Measurements from ENCODE around the gene CD3E. TPM values are rescaled to one million over a fixed set of nuclear protein-coding genes. Genes with fewer than 3 reads are reported as not detected.

CD3E gene
- total RNA-seq, 2 donors from 2014 or later = 4.3 to 5.7 TPM

GRCh38 chr11:118359295-118359958 lies 54.9 kb downstream of the CD3E start, which contains the start of gene UBE4A:
Gene UBE4A (plus strand): TSS chr11:118359600. CDS start chr11:118365081, 5,481 bp downstream.
- Histone ChIP-seq H3K27ac (peak within 1 kb of the TSS; percentile 25), H3K27me3 (no peaks in the 10 kb centered on the region), H3K9ac (ENCODE audit: low read depth in 2 of 2, low read length in 2 of 2) (peak within 1 kb of the TSS; percentile 62 to 63), H3K4me3 (peak within 1 kb of the TSS; percentile 84), H3K9me3 (no peaks in the 10 kb centered on the region), H3K4me1 (peaks cover 12% of the 10 kb centered on the region), H3K36me3 (no peaks in the 10 kb centered on the region)
- intact Hi-C loops (cut with DNase I) = loop anchor here (10.0 kb wide), 1 partner anchor 215 kb away; no protein-coding TSS in a partner anchor
- TF ChIP-seq, protein P1, sequence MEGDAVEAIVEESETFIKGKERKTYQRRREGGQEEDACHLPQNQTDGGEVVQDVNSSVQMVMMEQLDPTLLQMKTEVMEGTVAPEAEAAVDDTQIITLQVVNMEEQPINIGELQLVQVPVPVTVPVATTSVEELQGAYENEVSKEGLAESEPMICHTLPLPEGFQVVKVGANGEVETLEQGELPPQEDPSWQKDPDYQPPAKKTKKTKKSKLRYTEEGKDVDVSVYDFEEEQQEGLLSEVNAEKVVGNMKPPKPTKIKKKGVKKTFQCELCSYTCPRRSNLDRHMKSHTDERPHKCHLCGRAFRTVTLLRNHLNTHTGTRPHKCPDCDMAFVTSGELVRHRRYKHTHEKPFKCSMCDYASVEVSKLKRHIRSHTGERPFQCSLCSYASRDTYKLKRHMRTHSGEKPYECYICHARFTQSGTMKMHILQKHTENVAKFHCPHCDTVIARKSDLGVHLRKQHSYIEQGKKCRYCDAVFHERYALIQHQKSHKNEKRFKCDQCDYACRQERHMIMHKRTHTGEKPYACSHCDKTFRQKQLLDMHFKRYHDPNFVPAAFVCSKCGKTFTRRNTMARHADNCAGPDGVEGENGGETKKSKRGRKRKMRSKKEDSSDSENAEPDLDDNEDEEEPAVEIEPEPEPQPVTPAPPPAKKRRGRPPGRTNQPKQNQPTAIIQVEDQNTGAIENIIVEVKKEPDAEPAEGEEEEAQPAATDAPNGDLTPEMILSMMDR (IDR thresholded peaks at IDR 0.05) = no peak
- peak; percentile 99 for DNase-seq

GRCh38 chr11:118364956-118365615 lies 60.6 kb downstream of the CD3E start:
- Histone ChIP-seq H3K9me3 (no peaks in the 10 kb centered on the region), H3K4me3 (no peak overlapping the region), H3K9ac (ENCODE audit: low read depth in 2 of 2, low read length in 2 of 2) (no peak overlapping the region), H3K4me1 (peaks cover 11% of the 10 kb centered on the region), H3K36me3 (no peaks in the 10 kb centered on the region), H3K27ac (no peak overlapping the region), H3K27me3 (no peaks in the 10 kb centered on the region)
- TF ChIP-seq, protein P1 (IDR thresholded peaks at IDR 0.05) = no peak
- intact Hi-C loops (cut with DNase I) = no loop called here
- no peak for DNase-seq

Other genes starting within 250 kb of the CD3E start
- 100 to 1,000 TPM; 309 to 344 TPM for gene TMPRSS4, start 227.7 kb upstream of the CD3E start, total RNA-seq
- not detected for gene SMIM35, start 217.8 kb upstream of the CD3E start, total RNA-seq
- 1 to 10 TPM in 1 of 2 donors, under 1 TPM in 1; 0.59 to 1.5 TPM for gene SCN4B, start 151.9 kb upstream of the CD3E start, total RNA-seq
- under 1 TPM; 0.12 to 0.45 TPM for gene SCN2B, start 128.1 kb upstream of the CD3E start, total RNA-seq
- 10 to 100 TPM in 1 of 2 donors, 1 to 10 TPM in 1; 3.3 to 12.0 TPM for gene JAML, start 79.7 kb upstream of the CD3E start, total RNA-seq
- gene MPZL3, start 52.4 kb upstream of the CD3E start, total RNA-seq = 10 to 100 TPM; 10.9 to 27.8 TPM
- gene MPZL2, start 40.4 kb upstream of the CD3E start, total RNA-seq = 100 to 1,000 TPM in 1 of 2 donors, 10 to 100 TPM in 1; 58.8 to 114 TPM
- 1 to 10 TPM; 3.1 to 4.7 TPM for gene CD3D, start 38.0 kb downstream of the CD3E start, total RNA-seq
- 1 to 10 TPM; 1.6 to 2.0 TPM for gene CD3G, start 39.6 kb downstream of the CD3E start, total RNA-seq
- gene UBE4A, start 54.9 kb downstream of the CD3E start, total RNA-seq = 10 to 100 TPM; 44.8 to 46.9 TPM
- 100 to 1,000 TPM; 282 to 380 TPM for gene ATP5MG, start 96.9 kb downstream of the CD3E start, total RNA-seq
- gene KMT2A, start 131.8 kb downstream of the CD3E start, total RNA-seq = 10 to 100 TPM; 33.8 to 45.1 TPM
- under 1 TPM; 0.35 to 0.66 TPM for gene TTC36, start 222.7 kb downstream of the CD3E start, total RNA-seq
- gene TMEM25, start 226.5 kb downstream of the CD3E start, total RNA-seq = 1 to 10 TPM; 3.8 to 9.2 TPM

Measured in colonic mucosa (tissue), 4 donors.